NCI-H1694 treated with DMSO at 0.1 percent for 48 hours (cell line): Measurements from ENCODE around the gene TRIL.

Experiments
- DNase-seq: peaks from one replicate; lab custom pipeline; 2025; lab: John Stamatoyannopoulos, UW

Gene TRIL

GRCh38 chr7:28958235-28958979 is at the start of gene TRIL:
TRIL (minus strand) TSS chr7:28958330; CDS start chr7:28958046, 284 bp downstream.
- no peak for DNase-seq

DNA sequence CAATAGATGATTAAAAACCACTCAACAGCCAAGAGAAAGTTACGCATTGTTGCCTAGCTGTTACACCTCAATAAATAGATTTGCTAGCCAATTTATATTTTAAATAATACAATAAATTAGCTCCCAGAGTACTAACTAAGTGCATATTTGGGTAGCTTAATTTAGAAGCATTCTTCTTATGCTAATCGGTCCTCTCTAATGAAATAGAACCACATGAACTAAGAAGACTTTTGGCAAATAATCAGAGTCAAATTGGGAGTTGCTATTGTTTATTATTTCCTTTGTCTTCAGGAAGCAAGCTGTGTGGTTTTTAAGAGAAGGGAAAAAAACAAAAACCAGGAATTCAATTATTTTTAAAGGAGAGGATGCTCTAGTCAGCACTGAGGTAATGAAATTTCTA is 49.0 kb upstream of the TRIL start:
- no peak for DNase-seq

DNA sequence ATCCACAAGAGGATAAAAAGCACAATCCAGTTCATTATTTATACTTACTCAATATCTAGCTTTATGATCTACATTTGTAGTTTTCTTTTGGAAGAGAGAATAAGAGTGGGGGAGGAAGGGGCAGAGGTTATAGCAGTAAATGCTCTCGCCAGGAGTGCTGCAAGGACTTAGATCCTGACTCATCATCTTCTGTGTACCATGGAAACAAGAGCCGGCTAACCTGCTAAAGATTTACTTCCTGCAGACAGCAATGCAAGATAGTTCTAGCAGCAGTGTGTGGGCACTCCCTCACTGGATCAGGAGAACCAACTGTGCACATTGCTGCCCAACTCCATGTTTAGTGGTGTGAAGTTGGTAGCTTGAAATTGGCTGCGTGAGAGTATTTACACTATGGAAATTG is 47.7 kb upstream of the TRIL start:
- no peak for DNase-seq

DNA sequence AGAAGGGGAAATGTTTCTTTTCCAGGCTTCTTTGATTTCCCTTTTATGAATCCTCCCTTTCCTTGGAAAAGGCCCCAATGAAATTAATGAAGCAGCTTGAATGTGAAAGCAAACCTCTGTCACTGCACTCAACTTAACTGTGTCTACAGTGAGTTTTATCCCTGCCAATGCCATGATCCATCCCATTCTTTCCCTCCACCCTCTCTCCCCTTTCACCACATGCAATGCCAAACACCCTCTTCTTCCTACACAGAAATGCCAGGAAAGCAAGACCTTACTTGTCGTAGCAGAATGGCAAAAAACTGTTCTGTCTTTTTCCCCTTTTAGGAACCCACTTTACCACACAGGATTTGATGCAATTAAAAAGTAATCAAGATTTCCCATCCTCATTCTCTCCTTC is 47.3 kb upstream of the TRIL start:
- DNase-seq, result no peak

GRCh38 chr7:29003703-29004102 is 45.6 kb upstream of the TRIL start:
- no peak for DNase-seq

DNA sequence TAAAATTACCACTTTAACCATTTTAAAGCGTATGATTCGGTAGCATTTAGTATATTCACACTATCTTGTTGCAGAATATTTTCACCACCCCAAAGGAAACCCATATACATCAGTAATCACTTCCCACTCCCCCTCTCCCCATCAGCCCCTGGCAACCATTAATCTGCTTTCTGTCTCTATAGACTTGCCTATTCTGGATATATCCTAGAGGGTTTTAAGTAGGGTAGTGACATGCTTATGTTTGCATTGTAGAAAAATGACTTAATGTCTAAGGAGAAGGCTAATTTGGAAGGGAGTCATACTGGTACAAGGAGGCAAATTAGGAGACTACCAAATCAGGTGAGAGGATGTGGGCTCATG is 42.6 kb upstream of the TRIL start:
- no peak for DNase-seq

- no peak for DNase-seq
These were observed 42.0 kb upstream of the TRIL start for GRCh38 chr7:28999895-29000716.

DNA sequence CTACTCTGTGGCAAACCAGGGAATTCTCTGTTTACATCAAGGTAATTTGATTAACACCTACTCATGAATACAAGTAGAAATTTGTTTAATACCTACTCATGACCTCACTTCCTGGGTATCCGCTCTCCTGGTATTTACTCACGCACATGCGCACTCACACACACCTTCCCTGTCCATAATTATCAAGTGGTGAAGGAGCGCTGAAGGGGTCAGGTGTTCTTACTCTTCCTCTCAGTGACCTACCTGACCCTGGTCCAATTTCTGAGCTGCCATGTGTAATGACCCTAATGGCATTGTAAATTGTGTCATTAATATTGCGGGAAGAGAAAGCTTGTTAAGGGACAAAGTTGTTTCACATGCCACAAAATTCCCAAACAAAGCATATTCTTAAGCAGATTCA is 41.3 kb upstream of the TRIL start:
- no peak for DNase-seq

GRCh38 chr7:28998105-28998504 is 40.0 kb upstream of the TRIL start:
- no peak for DNase-seq

GRCh38 chr7:28996836-28997235 is 38.7 kb upstream of the TRIL start:
- DNase-seq, result no peak

GRCh38 chr7:28993371-28993770 is 35.2 kb upstream of the TRIL start:
- DNase-seq, result no peak

DNA sequence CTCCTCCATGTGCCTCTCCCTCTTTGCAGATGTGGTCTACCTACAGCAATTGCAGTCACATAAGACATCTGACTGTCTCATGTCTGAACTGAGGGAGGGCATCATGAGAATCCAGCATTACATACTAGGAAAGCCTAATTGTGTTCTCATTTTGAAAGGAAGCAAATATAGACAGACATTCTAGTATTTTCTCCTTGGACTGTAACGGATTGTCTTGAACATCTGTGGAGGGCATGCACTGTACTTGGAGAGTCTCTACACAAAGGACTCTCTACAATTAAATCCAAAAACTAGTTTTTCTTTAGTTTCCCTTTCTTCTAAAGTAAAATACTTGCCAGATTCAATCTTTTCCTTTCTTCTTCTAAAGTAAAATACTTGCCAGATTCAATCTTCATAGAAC is 34.7 kb upstream of the TRIL start:
- no peak for DNase-seq

GRCh38 chr7:28990200-28990960 is 32.2 kb upstream of the TRIL start:
- DNase-seq, result no peak

GRCh38 chr7:28989211-28989980 is 31.3 kb upstream of the TRIL start:
- DNase-seq, result no peak

- no peak for DNase-seq
These were observed 30.7 kb upstream of the TRIL start for GRCh38 chr7:28988810-28989209.

DNA sequence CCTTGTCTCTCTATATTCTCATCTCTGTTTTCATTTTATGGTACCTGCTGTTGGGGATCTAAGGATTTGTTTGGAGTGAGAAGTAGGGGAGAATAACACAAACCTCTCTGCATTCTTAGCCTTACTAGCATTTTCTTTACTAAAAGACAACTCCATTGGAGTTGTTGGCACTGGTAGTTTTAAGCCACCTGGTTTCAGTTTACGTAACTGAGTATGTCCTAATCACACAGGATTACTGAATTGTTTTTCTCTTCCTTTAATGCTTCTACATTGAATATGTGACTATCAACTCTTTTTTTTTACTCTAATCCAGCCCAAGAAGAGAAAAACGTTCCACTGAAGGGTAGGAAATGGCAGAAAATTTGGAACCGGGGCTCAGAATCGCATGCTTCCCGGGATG is 30.0 kb upstream of the TRIL start:
- DNase-seq, result no peak

GRCh38 chr7:28986765-28987110 is 28.6 kb upstream of the TRIL start:
- no peak for DNase-seq

DNA sequence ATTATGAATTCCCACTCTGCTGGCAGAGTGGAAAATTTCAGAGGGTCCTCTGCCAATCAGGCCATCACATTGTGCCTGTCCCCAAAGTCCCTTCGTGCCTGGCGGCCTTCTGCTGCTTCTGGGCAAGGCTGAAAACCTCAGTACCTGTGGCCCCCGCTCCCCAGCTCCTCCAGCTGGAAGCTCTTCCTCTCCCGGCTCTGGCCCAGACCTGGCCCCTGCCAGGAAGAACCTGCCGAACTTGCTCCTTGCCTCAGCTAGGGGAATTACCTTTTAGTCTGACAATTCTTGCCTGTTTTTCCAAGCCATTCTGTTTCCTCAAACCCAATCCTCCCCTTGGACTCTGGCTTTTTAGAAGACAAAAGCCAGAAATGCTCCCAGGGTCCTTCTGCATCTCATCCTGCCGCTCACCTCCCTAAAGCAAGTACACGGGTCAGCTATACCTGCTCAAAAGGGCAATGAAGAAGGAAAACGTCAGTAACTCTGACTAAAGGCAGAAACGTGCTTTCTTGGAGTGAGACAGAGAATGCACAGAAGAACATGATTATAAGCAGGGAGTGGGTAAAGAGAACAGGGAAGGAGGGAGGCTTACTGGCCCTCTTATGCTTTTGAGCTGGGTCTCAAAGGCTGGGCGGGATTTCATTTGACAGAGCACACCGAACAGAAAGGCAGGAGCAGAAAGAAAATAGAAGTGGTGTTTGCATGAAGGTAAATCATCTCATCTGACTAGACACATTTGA is 28.1 kb upstream of the TRIL start:
- DNase-seq, result no peak

GRCh38 chr7:28984631-28985030 is 26.5 kb upstream of the TRIL start:
- no peak for DNase-seq

- DNase-seq, result no peak
These were observed 26.1 kb upstream of the TRIL start for GRCh38 chr7:28984217-28984616.

GRCh38 chr7:28983396-28984190 is 25.5 kb upstream of the TRIL start:
- DNase-seq, result no peak
